DOHH2 (cell line): ENCODE results near the gene CUBN.

Experiments used
- H3F3A ChIP-seq: fragments of 200-600 bp; sonication (generic), shearing (Covaris generic); 2 replicates; pipeline ENCODE4 v1.6.0; 2016; ENCODE audit warnings: antibody characterized with exemption, mild to moderate bottlenecking; ENCODE audit not compliant: control insufficient read depth, insufficient read depth
- H3K27ac ChIP-seq: fragments of 200-600 bp; sonication (generic); 2 replicates; pipeline ENCODE4 v1.5.1; 2014; ENCODE audit warnings: low read depth, mild to moderate bottlenecking, low read length, moderate library complexity
- H3K27me3 ChIP-seq: fragments of 200-600 bp; sonication (generic); 2 replicates; pipeline ENCODE4 v1.6.1; 2014; ENCODE audit warnings: mild to moderate bottlenecking, low read length, mixed read lengths; ENCODE audit not compliant: control insufficient read depth
- H3K36me3 ChIP-seq: fragments of 200-600 bp; sonication (generic); 2 replicates; pipeline ENCODE4 v1.6.1; 2014; ENCODE audit warnings: mild to moderate bottlenecking, low read length, moderate library complexity, mixed read lengths; ENCODE audit not compliant: control insufficient read depth
- H3K4me1 ChIP-seq: fragments of 200-600 bp; sonication (generic); 2 replicates; pipeline ENCODE4 v1.6.1; 2014; ENCODE audit warnings: mild to moderate bottlenecking, low read length, mixed read lengths; ENCODE audit not compliant: control insufficient read depth
- H3K4me2 ChIP-seq: fragments of 200-600 bp; sonication (generic); 2 replicates; pipeline ENCODE4 v1.6.0; 2014; ENCODE audit warnings: mild to moderate bottlenecking, low read length, moderate library complexity
- H3K4me3 ChIP-seq: fragments of 200-600 bp; sonication (generic); 2 replicates; pipeline ENCODE4 v1.5.1; 2014; ENCODE audit warnings: mild to moderate bottlenecking, low read length, mixed read lengths
- H3K79me2 ChIP-seq: fragments of 200-600 bp; sonication (generic); 2 replicates; pipeline ENCODE4 v1.6.1; 2014; ENCODE audit warnings: mild to moderate bottlenecking, low read length, mixed read lengths; ENCODE audit not compliant: control insufficient read depth
- H3K9me2 ChIP-seq: fragments of 200-600 bp; sonication (generic); replicated peaks from 2 replicates; pipeline ENCODE4 v1.6.1; 2014; ENCODE audit warnings: mild to moderate bottlenecking, low read length, mixed read lengths; ENCODE audit not compliant: control insufficient read depth
- H3K9me3 ChIP-seq: fragments of 200-600 bp; sonication (generic); 2 replicates; pipeline ENCODE4 v1.6.1; 2014; ENCODE audit warnings: antibody characterized with exemption, low read length, mixed read lengths; ENCODE audit not compliant: control insufficient read depth, insufficient read depth
- H4K20me1 ChIP-seq: fragments of 200-600 bp; sonication (generic); 2 replicates; pipeline ENCODE4 v1.6.0; 2014; ENCODE audit warnings: low read depth, mild to moderate bottlenecking, antibody characterized with exemption, low read length, moderate library complexity; ENCODE audit not compliant: control insufficient read depth, insufficient read depth
- CTCF ChIP-seq: fragments of 200-600 bp; sonication (generic); IDR thresholded peaks from one replicate; pipeline ENCODE4 v1.5.1; 2014; ENCODE audit warnings: antibody characterized with exemption, mild to moderate bottlenecking, low read depth, low read length; ENCODE audit not compliant: poor library complexity, severe bottlenecking
- EZH2phosphoT487 ChIP-seq: fragments of 200-600 bp; sonication (generic); IDR thresholded peaks from 2 replicates; pipeline ENCODE4 v1.6.1; 2017; ENCODE audit warnings: borderline replicate concordance, mild to moderate bottlenecking, antibody characterized with exemption, low read length, moderate library complexity, mixed read lengths

CUBN gene

GRCh38 chr10:16776896-16777295 is 352.7 kb downstream of the CUBN start:
- H3K9me3 ChIP-seq: no peaks in the 10 kb centered on the region
- no peaks in the 10 kb centered on the region for H3K79me2 ChIP-seq
- H4K20me1 ChIP-seq: no peaks in the 10 kb centered on the region; the same call in 1 of the 2 replicates
- no peaks in the 10 kb centered on the region for H3K9me2 ChIP-seq
- TF ChIP-seq CTCF: no peak
- TF ChIP-seq EZH2phosphoT487: no peak
- no peak overlapping the region for H3K27ac ChIP-seq
- H3F3A ChIP-seq: no peaks in the 10 kb centered on the region
- no peak overlapping the region for H3K4me3 ChIP-seq
- H3K4me2 ChIP-seq: no peak overlapping the region
- H3K27me3 ChIP-seq: no peaks in the 10 kb centered on the region
- no peaks in the 10 kb centered on the region for H3K4me1 ChIP-seq
- no peaks in the 10 kb centered on the region for H3K36me3 ChIP-seq
